Kasumi-1 (cell line): ENCODE measurements around the gene ABLIM3.
"Not testable (repeated sequence)": the region's sequence is repeated elsewhere in the genome, so short reads cannot be mapped to it uniquely, and the experiment has no call there.

Experiments used
- DNase-seq, 2 experiments: peaks; one replicate each; lab custom pipeline; 2025; lab: John Stamatoyannopoulos, UW

The ABLIM3 gene

DNA sequence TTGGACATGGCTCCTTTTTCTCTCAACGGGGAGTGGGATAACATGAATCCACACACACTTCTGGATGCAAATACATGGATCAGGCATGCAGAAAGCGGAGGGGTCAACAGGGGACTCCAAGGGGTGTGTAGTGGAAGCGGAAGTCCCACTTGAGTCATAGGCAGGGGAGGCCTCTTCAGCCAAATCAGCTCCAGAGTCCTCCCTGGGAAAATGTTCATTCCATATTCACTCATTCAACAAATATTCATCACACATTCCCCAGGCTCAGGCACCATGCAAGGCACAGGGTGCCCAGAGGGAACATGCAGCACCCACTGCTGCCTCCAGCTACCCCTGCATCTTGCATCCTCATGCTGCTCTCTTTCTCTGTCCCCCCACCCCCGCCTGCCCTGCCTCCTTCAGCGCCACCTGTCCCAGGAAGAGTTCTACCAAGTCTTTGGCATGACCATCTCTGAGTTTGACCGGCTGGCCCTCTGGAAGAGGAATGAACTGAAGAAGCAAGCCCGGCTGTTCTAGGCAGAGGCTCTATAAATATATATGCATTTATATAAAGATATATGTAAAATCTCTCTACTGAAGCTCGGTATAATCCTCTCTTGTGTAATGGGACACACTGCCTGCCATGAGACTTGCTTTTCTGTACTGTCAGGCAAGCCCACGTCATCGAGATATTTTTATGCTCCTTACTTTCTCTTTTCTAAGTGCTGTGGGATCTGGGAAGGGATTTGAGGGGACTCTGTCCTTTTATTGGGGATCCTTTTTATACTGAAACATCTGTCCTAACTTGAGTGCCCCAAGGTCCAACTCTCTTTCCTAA, 116.8 kb downstream of the ABLIM3 start:
- DNase-seq: no peak

DNA sequence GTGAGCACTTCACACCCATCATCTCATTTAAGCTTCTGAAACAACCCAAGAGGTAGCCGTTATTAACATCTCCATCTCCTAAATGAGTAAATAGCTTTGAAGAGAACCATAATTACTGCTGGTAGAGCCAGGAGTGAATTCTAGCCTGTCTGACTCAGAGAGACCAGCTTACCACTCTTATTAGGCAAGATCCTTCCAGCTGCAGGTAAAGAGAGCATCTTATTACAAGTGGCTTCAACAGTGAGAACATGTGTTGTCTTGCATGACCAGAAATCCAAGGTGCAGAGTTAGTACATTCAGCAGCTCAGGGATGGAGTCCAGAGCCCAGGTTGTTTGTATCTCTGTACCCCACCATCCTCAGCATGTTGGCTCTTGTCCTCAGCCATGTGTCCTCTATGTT, 119.5 kb downstream of the ABLIM3 start:
- no peak for DNase-seq

DNA sequence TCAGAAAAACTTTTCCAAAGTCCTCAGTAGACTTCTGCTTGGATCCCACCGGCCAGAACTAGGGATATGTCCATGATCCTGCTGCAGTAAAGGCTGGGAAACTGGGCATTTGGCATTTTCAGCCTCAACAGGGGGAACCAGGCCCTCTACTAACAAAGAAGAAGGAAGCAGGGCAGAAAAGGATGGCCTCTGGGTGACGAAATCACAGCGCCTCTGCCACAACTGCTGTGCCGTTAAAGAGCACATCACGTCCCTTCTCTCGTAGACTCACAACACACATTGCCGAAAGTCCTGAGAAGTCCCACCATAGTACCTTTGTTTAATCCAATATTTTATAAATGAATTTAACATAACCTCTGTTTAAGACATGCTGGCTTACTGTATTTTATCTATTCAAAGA, 120.0 kb downstream of the ABLIM3 start:
- peak; percentile 4 to 14 for DNase-seq

DNA sequence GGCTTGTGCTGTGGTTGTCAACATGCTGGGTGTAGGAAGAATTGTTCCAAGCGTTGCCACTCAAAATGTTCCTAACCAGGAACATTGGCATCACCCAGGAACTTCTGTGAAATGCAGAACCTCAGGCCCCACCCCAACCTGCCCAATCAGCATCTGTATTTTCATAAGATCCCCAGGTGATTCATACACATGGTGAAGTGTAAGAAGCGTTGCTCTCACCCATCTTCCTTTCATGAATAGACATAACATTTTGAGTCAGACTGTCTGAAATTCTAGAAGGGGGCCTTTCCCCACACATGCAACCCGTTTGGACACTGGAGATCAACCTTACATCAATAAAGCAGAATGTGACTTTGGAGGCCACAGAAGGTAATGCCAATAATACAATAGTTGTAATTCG, 121.0 kb downstream of the ABLIM3 start:
- no peak for DNase-seq

DNA sequence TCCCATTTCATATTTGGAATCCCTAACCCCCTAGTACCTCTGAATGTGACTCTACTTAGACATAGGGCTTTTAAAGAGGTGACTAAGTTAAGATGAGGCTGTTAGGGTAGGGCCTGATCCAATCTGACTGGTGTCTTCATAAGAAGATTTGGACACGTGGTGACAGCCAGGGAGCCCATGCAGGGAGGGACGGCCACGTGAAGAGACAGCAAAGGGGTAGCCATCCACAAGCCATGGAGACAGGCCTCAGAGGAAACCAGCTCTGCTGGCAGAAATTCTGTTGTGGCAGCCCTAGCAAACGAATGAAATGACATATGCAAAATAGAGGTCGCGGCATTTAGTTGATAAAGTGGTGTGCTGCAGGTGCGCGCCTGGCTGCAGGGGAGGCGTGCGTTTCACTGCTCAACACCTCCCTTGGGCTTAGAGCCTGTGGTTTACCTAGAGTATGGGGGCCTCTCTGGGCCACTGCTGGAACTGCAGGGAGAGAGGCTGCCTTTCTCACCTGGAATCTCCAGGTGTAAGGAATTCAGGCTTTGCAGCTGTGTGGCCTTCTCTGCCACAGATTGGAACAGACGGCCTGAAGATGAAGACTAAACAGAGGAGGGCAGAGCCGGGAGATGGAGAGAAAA, 123.3 kb downstream of the ABLIM3 start:
- no peak for DNase-seq

DNA sequence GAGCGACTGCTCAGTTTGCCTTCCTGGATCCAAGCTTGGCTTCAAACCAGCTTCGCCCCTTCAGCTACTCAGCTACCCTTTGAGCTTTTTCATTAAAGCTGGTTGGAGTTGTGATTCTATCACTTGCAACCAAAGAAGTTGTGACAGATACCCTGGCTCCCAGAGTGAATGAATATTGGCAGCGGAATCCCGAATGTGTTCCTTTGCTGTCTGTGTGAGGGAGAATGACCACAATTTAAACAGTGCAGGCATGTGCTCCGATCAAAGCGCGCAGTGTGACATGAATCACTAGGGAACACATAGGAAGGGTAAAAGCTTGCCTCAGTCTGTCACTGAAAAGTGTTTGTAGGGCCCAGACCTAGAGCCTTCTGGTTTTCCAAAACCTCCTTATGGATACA, 123.8 kb downstream of the ABLIM3 start:
- DNase-seq: no peak

DNA sequence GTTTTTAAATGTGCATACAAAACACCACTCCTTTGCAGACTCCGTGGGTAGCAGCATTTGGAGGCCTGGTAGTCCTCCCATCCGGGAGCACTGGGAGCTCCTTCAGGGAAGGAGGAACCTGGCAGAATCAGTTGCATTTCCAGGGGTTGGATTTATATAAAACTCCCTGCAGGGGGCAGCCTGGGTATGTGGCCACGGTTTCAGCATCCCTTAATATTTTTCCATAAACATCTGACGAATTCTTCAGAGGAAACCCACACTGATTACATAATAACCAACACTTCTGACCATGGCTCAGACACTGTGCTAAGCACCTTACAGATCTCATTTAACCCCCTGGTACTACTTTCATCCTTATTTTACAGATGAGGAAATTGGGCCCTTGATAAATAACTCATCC, 124.3 kb downstream of the ABLIM3 start:
- peak; percentile 23 to 47 for DNase-seq

DNA sequence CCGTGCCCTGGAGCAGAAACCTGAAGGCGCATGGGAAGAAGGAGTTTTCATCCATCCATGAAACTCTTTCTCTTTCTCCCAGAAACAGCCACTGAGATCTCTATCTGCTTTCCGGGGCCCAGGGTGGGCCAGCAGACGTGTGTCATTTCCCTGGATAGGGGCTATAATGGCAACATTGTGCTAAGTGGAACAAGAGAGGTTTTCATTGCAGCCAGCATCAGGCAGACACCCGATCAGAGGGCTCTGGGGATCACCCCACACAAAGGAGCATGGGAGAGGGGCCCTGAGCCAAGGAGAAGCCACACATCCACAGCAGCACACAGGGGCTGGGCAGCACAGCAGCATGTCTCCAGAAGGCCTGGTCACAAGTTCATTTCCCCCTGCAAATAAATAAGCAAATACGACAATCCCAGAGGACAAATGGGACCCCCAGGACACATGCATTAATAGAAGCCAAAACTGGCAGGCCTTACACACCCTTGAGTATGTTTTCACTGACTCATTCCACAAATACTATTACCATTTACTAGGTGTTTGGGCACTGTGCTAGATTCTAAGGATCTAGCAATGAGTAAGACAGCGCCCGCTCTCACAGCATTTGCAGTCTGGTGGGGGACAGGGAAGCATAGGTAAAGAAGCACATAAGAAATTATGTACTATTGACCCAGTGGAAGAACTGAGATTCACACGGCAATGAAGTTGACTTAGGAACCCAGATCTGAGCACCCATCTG, 126.1 kb downstream of the ABLIM3 start:
- no peak for DNase-seq

DNA sequence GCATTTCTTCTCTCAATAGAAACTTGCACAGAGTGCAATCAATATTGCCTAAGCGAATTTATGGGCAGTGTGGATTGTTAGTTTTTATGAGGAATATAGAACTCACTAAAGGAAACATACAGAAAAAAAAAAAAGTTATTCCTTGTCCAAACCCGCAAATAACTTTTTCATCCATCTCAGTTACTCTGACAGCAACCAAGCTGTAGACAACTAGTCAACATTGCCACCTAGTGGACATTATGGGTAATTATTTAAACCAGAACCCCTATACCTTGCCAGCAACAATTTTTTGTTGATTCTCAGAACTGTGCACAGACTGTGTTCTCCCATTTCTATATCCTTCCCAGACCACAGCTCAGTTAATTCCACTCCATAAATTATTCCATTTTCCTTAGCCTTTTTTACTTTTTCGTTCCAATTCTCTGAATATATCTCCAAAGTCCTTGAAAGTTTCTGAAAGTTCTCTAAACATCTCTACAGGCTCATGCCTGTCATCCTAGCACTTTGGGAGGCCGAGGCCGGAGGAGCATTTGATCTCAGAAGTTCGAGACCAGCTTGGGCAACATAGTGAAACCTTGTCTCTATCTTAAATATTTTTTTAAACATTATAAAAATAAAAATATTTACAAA, 127.8 kb downstream of the ABLIM3 start:
- peak; percentile 78 to 85 for DNase-seq

DNA sequence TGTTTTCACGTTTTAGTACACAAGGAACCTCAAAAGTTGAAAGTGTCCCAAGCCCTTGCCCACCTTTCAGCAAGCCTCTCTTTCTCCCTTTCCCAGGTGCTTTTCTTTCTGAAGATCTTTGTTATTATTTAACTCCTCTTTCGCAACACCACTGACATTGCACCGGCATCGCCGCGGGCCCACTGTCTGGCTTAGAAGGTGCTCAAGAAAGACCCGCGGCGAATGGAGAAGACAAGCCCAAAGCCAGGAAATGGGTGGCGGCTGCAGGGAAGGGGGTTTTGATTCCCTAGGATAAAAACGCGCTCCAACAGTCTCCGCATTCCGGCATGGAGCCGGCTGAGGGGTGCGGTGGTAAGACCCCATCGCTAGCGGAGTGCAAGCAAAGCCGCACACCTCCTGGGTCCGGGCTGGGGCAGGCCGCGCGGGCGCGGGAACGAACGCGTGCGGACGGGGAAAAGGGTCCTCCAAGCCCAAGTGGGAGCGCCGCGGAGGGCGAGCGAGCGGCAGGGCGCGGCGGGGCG, 130.0 kb downstream of the ABLIM3 start:
- DNase-seq: no peak

DNA sequence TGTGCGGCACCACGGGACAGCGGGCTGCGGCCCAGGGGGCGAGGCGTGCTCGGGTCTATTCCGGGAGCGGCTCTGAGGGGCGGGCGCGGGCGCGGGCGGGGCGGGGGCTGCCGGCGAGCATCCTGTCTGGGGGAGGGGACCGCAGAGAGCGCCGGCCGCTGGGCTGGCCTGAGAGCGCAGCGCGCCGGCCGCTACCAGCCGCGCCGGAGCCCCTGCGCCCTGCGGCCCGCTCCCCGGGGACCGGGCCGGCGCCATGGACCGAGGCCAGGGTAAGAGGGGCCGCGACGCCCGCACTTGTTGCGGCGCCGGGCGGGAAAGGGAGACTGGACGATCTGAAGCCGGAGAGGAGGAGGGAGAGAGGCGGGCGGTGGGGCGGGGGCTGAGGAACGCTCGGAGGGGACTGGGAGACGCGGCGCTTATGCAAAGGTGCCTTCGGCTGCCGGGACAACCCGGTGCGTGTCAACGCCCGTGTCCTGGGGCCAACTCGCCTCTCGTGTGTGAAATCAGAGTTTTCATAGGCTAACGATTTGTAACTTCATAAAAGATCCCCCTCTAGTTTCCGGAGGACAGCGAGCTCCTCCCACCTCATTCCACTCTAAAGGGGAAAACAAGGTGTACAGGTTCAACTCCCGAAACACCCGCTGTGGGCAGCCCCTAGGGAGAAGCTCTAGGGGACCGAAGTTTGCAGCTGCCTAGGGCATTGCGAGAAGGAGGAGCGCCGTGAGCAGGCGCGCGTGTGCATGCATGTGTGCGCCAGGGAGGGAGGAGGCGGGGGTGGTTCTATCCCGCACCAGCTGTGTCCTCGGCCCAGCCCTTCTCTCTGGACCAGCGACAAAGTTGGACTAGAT, 130.6 kb downstream of the ABLIM3 start, which contains the start of gene AFAP1L1:
Gene AFAP1L1, plus strand, starts transcription at position 144 of the 848 bp plus-strand sequence. Its CDS starts 110 bp downstream, at position 254.
- peak; percentile 9 to 17 for DNase-seq

DNA sequence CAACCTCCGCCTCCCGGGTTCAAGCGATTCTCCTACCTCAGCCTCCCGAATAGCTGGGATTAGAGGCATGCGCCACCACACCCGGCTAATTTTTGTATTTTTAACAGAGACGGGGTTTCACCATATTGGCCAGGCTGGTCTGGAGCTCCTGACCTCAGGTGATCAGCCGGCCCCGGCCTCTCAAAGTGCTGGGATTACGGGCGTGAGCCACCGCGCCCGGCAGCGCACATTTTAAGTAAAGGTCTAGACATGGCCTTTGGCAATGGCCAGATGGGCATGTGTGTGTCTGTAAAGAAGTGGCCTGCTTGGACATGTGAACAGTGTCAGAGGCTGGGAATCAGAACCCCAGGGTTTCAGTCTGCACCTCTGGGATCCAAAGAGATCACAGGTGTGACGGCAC, 131.5 kb downstream of the ABLIM3 start:
- not testable (repeated sequence) for DNase-seq

DNA sequence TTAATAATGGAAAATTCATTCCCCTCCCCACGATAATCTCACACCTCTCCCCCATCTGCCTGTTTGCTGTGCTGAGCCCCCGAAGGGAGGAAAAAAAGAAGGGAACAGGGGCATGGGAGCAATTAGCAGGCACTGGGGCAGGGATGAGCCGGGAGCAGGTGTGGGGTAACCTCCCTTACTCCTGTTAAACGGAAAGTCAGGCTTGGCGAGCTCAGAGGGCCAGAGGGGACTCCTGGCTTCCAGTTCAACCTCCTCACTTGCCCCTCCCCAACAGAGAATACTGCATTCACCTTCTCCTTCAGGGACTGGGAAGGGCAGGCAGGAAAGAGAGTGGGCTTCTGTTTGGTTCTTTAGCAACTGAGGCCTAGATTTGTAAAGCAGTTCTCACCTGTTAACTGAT, 131.9 kb downstream of the ABLIM3 start:
- DNase-seq: no peak

DNA sequence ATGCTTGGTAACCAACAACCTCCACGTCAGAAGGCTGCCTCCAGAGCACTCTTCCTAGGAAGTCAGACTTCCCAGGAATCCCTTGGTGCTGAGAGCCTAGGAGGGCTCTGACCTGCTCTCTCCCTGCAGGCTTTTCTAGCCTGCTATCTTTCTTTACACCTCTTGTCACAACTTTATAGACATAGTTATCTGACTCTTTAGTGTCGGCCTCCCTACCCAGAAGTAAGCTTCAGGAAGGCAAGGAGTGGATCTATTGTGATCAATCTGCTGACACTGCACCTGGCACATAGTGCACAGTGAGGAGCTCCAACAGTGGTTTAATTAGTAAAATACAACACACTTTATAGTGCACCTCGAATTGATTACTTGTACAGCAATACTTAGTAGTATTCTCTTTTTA, 132.7 kb downstream of the ABLIM3 start:
- no peak for DNase-seq

DNA sequence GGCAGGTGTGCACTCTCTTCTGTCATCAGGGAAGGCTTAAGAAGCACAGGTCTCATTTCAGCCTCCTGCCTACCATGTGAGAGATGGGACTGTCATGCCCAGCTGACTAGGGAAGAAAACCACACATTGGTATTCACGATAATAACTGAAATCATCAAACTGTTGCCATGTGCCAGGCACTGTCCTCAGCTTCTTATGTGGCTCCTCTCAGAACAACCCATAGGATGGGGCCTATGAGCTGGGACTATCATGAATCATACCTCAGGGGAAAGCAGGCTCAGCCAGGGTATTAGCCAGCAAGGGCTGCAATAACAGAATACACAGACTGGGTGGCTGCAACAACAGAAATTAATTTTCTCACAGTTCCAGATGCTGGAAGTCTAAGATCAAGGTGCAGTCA, 133.6 kb downstream of the ABLIM3 start:
- no peak for DNase-seq

DNA sequence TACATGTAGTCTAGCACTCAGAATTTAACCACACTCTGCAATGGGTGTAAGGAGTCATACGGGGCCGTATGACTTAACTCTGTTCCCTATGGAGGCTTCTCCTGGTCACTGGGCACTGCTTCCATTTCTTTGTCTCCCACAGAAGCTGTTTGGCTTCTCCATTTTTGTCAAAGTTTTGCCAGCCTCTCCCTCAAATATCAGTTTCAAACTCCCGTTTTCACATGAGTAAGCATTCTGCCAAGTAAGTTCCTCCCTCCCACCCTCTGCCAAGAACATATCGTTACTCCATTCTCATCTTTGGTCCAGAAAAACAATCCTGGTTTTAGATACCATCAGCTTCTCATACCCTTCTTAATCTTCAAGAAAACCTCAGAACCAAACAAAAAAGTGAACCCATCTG, 136.5 kb downstream of the ABLIM3 start:
- no peak for DNase-seq

DNA sequence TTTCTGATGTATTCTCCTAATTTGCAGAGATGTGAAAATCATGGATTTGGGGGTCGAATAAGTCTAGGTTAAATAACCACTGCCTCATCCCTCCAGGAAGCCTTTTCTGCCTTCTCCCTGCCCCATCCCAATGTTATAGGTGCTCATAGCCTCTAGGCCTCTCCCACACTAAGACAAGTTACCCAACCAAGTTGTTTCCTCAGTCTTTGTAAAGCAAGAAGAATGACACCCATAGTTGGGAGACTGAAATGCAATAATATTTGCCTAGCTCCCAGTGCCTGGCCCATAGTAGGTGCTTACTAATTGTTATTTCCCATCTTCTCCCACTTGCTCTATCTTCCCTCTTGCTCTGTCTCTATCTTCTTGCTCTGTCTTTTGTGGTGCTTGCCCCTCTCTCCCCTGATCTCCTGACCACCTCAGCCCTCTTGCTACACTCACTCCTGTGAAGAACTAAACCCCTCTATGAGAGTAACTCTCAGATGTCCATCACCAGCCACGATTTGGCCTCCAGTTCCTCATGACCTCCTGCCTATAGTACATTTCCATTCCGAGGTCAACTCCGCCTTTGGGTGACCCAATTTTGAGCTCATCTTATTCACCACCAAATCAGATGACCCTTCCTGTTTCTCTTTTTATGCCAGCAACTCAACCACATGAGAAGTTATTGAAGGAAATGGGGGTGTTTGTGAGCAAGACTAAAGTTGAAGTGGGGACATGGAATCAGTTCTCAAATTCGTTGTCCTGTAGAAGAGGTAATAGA, 137.3 kb downstream of the ABLIM3 start:
- no peak for DNase-seq

DNA sequence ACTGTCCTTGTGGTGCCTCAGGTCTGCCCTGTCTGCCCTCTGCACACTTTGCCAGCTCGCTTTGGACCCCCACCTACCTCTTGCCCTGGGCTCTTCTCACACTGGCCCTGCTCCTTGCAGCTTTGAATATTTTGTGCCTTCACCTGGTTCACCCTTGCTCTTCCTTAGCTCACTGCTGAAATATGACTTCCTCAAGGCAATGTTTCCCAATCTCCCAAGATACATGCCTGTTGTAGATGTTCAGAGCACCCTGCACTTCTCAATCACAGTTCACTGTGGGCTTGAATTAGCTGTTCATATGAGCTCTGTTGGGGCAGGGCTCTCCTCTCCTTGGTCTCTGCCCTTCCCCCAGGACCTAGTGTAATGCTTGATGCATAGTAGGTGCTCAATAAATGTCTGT, 138.4 kb downstream of the ABLIM3 start:
- DNase-seq: no peak

DNA sequence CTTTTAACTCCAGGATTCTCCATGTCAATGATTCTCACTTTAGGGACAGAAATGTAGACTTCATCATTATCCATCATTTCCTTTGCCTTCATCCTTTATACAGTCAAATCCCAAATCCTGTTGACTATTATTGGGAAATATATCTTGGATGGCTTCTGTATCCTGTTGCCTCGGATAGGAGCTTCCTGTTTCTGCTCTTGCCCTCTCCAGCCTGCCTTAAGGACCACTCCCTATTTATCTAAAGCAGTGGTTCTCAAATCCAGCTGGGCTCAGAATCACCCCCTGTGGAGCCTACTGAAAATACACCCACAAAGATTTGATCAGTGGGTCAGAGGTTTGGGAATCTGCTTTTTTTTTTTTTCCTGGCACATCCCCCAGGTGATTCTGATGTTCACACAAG, 138.8 kb downstream of the ABLIM3 start:
- DNase-seq: no peak

DNA sequence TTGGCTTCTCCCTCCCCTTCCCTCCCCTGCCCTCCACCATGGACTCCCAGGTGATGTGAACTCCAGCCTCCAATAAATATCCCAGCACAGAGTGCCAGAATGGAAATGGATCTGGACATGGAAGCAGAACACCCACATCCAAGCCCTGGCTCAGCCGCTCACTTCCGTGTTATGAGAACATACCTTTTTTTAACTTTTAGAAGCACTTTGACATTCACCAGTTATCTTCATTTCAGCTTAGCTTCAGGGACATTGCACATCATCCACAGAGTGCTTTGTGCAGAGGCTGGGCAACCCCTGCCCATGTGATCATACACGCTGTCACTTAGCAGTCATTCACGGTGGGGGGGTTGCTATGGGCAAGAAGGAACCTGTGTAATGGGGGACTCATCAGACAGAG, 139.5 kb downstream of the ABLIM3 start:
- no peak for DNase-seq
